HEK293T (cell line): Measurements from ENCODE around the gene TTC39B.

Source experiments
- ELF4 ChIP-seq: fragments of 450-650 bp; IDR thresholded peaks from 2 replicates; pipeline ENCODE4 v1.6.1; 2017; ENCODE audit warnings: antibody characterized with exemption
- FOXA1 ChIP-seq: fragments of 450-650 bp; IDR thresholded peaks from 2 replicates; pipeline ENCODE4 v1.6.1; 2016; ENCODE audit warnings: mild to moderate bottlenecking
- FOXK2 ChIP-seq: fragments of 450-650 bp; IDR thresholded peaks from 2 replicates; pipeline ENCODE4 v1.6.1; 2016; ENCODE audit warnings: mild to moderate bottlenecking
- FOXM1 ChIP-seq: fragments of 450-650 bp; IDR thresholded peaks from 2 replicates; pipeline ENCODE4 v1.6.1; 2017; ENCODE audit warnings: mild to moderate bottlenecking, borderline replicate concordance
- NFRKB ChIP-seq: fragments of 450-650 bp; IDR thresholded peaks from 2 replicates; pipeline ENCODE4 v1.6.1; 2016; ENCODE audit warnings: mild to moderate bottlenecking, moderate library complexity
- SP1 ChIP-seq: fragments of 450-650 bp; IDR thresholded peaks from 2 replicates; pipeline ENCODE4 v1.6.1; 2017
- SUZ12 ChIP-seq: fragments of 450-650 bp; IDR thresholded peaks from 2 replicates; pipeline ENCODE4 v1.6.1; 2016; ENCODE audit warnings: mild to moderate bottlenecking
- ZNF384 ChIP-seq: fragments of 450-650 bp; IDR thresholded peaks from 2 replicates; pipeline ENCODE4 v1.6.1; 2016

GRCh38 chr9:15180124-15180523, 126.9 kb downstream of the TTC39B start:
- TF ChIP-seq FOXK2: no peak
- no peak for TF ChIP-seq FOXA1
- TF ChIP-seq FOXM1: no peak
- TF ChIP-seq ELF4: no peak
- TF ChIP-seq SP1: no peak
- no peak for TF ChIP-seq NFRKB
- TF ChIP-seq ZNF384: no peak
- TF ChIP-seq SUZ12: no peak
